DND-41 (cell line): ENCODE results near the gene XRCC6.

ENCODE experiments used
- ATAC-seq: fragments of 200-7000 bp; cut with Tn5 transposase; 3 replicates; pipeline ENCODE4 v1.9.1; 2021; ENCODE audit warnings: low read depth; ENCODE audit not compliant: insufficient read depth
- DNase-seq: peaks from one replicate; pipeline ENCODE4 v3.0.0-alpha.2; 2020
- H2AFZ ChIP-seq: 2 replicates; pipeline ENCODE4 v1.6.0; 2012; ENCODE audit warnings: low read depth, low read length
- H3K27ac ChIP-seq: 2 replicates; pipeline ENCODE4 v1.5.1; 2012; ENCODE audit warnings: low read length, inconsistent platforms
- H3K27me3 ChIP-seq: fragments of 200-600 bp; sonication (generic); 2 replicates; pipeline ENCODE4 v1.6.0; 2012; ENCODE audit warnings: low read length, mild to moderate bottlenecking, inconsistent platforms; ENCODE audit not compliant: insufficient read depth, poor library complexity
- H3K36me3 ChIP-seq: 2 replicates; pipeline ENCODE4 v1.5.1; 2012; ENCODE audit warnings: low read length, inconsistent platforms; ENCODE audit not compliant: insufficient read depth
- H3K4me1 ChIP-seq: 2 replicates; pipeline ENCODE4 v1.5.1; 2012; ENCODE audit warnings: mild to moderate bottlenecking, low read length; ENCODE audit not compliant: insufficient read depth
- H3K4me2 ChIP-seq: 2 replicates; pipeline ENCODE4 v1.6.0; 2012; ENCODE audit warnings: mild to moderate bottlenecking, moderate library complexity, low read length, inconsistent platforms; ENCODE audit not compliant: insufficient read depth
- H3K4me3 ChIP-seq, 2 experiments: fragments of 200-600 bp in 1 of 2; shearing (Covaris generic) in 1 of 2; 2 replicates each; pipeline ENCODE4 v1.5.1; 2012 to 2016; ENCODE audit warnings: inconsistent platforms in 2 of 2, low read length in 2 of 2, mild to moderate bottlenecking in 2 of 2, low read depth in 1 of 2, moderate library complexity in 1 of 2
- H3K79me2 ChIP-seq: 2 replicates; pipeline ENCODE4 v1.6.0; 2012; ENCODE audit warnings: low read length, inconsistent platforms; ENCODE audit not compliant: insufficient read depth
- H3K9ac ChIP-seq: 2 replicates; pipeline ENCODE4 v1.6.0; 2012; ENCODE audit warnings: low read depth, mild to moderate bottlenecking, inconsistent platforms, low read length, moderate library complexity
- H3K9me3 ChIP-seq: 2 replicates; pipeline ENCODE4 v1.5.1; 2012; ENCODE audit warnings: low read length, moderate library complexity, mild to moderate bottlenecking, inconsistent platforms; ENCODE audit not compliant: insufficient read depth, severe bottlenecking
- H4K20me1 ChIP-seq: 2 replicates; pipeline ENCODE4 v1.6.0; 2012; ENCODE audit warnings: low read length; ENCODE audit not compliant: insufficient read depth
- EZH2 ChIP-seq: IDR thresholded peaks from 3 replicates; pipeline ENCODE4 v1.6.1; 2012; ENCODE audit warnings: borderline replicate concordance, low read depth, mild to moderate bottlenecking, moderate library complexity, low read length, inconsistent platforms; ENCODE audit not compliant: severe bottlenecking
- TF ChIP-seq, protein P1 (sequence below): IDR thresholded peaks from 2 replicates; pipeline ENCODE4 v1.5.1; 2012; ENCODE audit warnings: borderline replicate concordance, low read length, moderate library complexity, mild to moderate bottlenecking; ENCODE audit not compliant: poor library complexity, severe bottlenecking; ENCODE audit errors: extremely low read depth

XRCC6 gene

DNA sequence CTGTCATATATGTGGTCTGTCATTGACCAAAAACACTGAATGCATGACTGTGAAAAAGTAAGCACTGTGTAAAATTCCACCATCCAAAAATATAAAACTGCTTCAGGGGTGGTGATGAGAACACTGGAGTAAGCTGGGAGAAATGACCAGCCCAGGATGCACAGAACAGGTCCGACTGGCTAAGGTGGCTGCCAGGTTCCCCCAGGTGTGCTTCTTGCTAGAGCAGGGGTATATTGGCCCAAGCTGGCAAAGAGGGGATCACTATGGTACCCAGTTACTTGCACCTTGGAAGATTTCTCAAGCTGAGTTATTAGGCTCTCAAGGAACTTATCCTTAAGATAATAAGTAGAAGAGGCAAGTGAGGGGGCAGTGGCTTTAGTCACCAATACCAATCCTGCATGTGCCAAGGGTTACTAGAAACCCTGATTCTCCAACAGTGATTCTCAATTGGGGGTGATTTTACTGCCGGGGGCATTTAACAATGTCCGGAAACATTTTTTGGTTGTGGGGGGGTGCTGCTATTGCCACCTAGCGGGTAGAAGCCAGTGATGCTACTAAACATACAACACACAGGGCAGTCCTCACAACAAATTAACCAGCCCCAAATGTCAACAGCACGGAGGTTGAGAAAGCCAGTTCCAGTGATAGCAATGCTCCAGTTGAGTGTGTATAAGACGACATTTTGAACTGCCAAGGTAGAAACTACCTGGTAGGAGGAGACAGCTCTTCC, 51.9 kb downstream of the XRCC6 start:
- no peak overlapping the region for H3K4me3 ChIP-seq
- H3K4me2 ChIP-seq, result no peak overlapping the region
- H2AFZ ChIP-seq, result no peak overlapping the region
- peaks cover 49% of the 10 kb centered on the region for H3K36me3 ChIP-seq
- H4K20me1 ChIP-seq, result peaks cover 18% of the 10 kb centered on the region; the same call in 1 of the 2 replicates
- peaks cover 49% of the 10 kb centered on the region for H3K79me2 ChIP-seq
- ATAC-seq (no peak), DNase-seq (no peak)
- no peak for TF ChIP-seq EZH2
- TF ChIP-seq, protein P1, sequence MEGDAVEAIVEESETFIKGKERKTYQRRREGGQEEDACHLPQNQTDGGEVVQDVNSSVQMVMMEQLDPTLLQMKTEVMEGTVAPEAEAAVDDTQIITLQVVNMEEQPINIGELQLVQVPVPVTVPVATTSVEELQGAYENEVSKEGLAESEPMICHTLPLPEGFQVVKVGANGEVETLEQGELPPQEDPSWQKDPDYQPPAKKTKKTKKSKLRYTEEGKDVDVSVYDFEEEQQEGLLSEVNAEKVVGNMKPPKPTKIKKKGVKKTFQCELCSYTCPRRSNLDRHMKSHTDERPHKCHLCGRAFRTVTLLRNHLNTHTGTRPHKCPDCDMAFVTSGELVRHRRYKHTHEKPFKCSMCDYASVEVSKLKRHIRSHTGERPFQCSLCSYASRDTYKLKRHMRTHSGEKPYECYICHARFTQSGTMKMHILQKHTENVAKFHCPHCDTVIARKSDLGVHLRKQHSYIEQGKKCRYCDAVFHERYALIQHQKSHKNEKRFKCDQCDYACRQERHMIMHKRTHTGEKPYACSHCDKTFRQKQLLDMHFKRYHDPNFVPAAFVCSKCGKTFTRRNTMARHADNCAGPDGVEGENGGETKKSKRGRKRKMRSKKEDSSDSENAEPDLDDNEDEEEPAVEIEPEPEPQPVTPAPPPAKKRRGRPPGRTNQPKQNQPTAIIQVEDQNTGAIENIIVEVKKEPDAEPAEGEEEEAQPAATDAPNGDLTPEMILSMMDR, result no peak
- no peak overlapping the region for H3K27ac ChIP-seq
- H3K9me3 ChIP-seq, result no peaks in the 10 kb centered on the region
- no peak overlapping the region for H3K9ac ChIP-seq
- peaks cover 1% of the 10 kb centered on the region for H3K4me1 ChIP-seq
- no peaks in the 10 kb centered on the region for H3K27me3 ChIP-seq

DNA sequence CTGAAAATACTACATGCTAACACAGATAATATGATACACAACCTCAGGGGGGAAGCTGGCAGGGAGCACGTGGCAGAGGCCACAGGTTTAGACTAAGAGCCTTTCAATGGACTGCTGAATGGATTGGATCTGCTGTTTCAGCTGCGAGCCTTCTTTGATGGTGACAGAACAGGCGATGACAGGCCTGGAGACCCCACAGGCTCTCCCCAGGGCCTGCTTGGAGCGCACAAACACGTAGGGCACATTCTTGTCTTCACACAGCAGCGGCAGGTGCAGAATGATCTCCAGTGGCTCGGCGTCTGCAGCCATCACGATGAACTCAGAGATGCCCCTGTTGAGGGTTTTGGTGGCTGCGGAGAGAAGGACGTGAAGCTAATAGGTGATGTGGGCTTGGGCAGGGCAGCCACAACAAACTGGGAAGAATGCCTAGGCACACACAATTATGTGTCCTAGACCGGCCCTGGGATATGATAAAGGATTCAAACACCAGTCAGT, 53.8 kb downstream of the XRCC6 start:
- DNase-seq (no peak), ATAC-seq (no peak)
- TF ChIP-seq, protein P1, result no peak
- TF ChIP-seq EZH2, result no peak
- H3K4me1 ChIP-seq, result no peaks in the 10 kb centered on the region
- H4K20me1 ChIP-seq, result peaks cover 29% of the 10 kb centered on the region
- peaks cover 59% of the 10 kb centered on the region for H3K79me2 ChIP-seq
- H3K27me3 ChIP-seq, result no peaks in the 10 kb centered on the region
- peaks cover 65% of the 10 kb centered on the region for H3K36me3 ChIP-seq
- H3K9ac ChIP-seq, result no peak overlapping the region
- H3K27ac ChIP-seq, result no peak overlapping the region
- H2AFZ ChIP-seq, result no peak overlapping the region
- no peak overlapping the region for H3K4me3 ChIP-seq
- no peaks in the 10 kb centered on the region for H3K9me3 ChIP-seq
- H3K4me2 ChIP-seq, result no peak overlapping the region

DNA sequence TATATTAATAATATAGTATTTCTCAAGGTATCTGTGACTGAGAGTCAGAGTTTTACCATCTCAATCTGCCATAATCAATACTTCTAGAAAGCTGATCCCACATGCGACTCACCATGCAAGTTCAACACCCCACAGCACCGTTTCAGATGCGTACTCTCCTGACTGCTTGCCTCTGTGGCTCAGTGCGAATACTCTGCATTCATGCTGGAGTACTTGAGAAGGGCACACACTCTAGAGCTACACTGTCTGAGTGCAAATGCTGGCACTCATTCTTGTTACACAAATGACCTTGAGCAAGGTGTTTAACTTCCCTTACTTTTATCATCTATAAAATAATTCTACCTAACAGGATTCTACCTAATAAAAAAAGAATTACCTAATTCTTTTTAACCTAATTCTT, 55.0 kb downstream of the XRCC6 start:
- peaks cover 42% of the 10 kb centered on the region for H4K20me1 ChIP-seq
- peaks cover 67% of the 10 kb centered on the region for H3K79me2 ChIP-seq
- no peak overlapping the region for H3K27ac ChIP-seq

More for the DNA sequence above, 55.0 kb downstream of the XRCC6 start:
- no peak for DNase-seq
- Histone ChIP-seq H3K9ac (no peak overlapping the region), H3K36me3 (peaks cover 72% of the 10 kb centered on the region), H2AFZ (no peak overlapping the region), H3K9me3 (no peaks in the 10 kb centered on the region), H3K27me3 (no peaks in the 10 kb centered on the region), H3K4me2 (no peak overlapping the region), H3K4me1 (peaks cover 6% of the 10 kb centered on the region; the same call in 1 of the 2 replicates), H3K4me3 (no peak overlapping the region)
- ATAC-seq, result no peak
- TF ChIP-seq, protein P1, result no peak
- no peak for TF ChIP-seq EZH2
